ENCODE data around the gene POLD4. TPM values are rescaled to one million over a fixed set of nuclear protein-coding genes. Genes with fewer than 3 reads are reported as not detected.

The POLD4 gene
- total RNA-seq, 2 experiments from 2014 or later, result 153 to 171 TPM

DNA sequence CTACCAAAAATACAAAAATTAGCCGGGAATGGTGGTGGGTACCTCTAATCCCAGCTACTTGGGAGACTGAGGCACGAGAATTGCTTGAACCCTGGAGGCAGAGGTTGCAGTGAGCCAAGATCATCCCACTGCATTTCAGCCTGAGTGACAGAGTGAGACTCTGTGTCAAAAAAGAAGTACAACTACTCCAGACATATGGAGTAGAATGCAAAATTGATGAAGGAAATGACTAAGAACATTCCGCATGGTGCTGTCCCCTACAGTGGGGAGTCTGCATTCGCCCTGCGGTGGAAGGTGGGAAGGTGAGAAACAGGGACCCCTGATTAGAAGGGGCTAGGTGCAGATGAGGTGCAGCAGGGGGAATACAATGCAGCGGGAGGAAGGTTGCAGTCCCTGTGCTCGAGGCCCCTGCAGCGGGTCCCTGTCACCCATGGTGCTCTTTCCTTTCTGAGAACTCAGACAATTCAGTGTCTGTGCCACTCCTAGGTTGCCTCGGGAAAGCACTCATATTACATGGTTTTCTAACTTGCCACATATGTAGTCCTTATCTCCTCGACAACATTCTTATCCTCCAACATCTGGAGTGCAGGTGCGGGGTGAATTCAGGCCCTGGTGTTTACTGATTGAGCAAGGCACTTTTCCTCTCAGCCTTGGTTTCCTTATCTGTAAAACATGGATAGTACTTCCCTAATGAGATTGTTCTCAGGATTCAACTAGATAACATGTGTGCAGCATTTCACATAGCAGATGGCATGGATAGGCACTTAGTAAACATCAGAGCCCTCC lies 5.2 kb downstream of the POLD4 start:
- intact Hi-C loops (cut with micrococcal nuclease; ENCODE audit: unreplicated experiment), result no loop called here
- no TSS peak for BruUV-seq (replicated peaks)

GRCh38 chr11:67345920-67346819 lies 7.2 kb downstream of the POLD4 start:
- POLR2A ChIA-PET, result interaction anchor here (0.6 to 3.0 kb wide), 3 partner anchors 35 to 330 kb away, joined by 3 to 21 read pairs (median 4); no protein-coding TSS in a partner anchor
- peak; percentile 66 for DNase-seq (ENCODE audit: low spot score)
- Histone ChIP-seq H3K4me2 (ENCODE audit: low read length) (no peak overlapping the region), H3K4me1 (ENCODE audit: insufficient read depth, low read length, poor library complexity, severe bottlenecking) (peaks cover 55% of the 10 kb centered on the region), H3K79me2 (ENCODE audit: insufficient read depth, low read depth, low read length) (no peaks in the 10 kb centered on the region), H4K20me1 (ENCODE audit: insufficient read depth, low read length) (no peaks in the 10 kb centered on the region), H3K4me3 (ENCODE audit: low read depth, low read length, poor library complexity, severe bottlenecking) (no peak overlapping the region), H3K27ac (ENCODE audit: low read depth, low read length, poor library complexity, severe bottlenecking) (no peak overlapping the region), H3K9me3 (ENCODE audit: low read length) (no peaks in the 10 kb centered on the region), H2AFZ (ENCODE audit: low read length) (peak overlapping the region; percentile 1; the same call in 1 of the 2 replicates), H3K9me2 (ENCODE audit: insufficient read depth, low read length) (no peaks in the 10 kb centered on the region), H3K36me3 (ENCODE audit: insufficient read depth, low read length) (peaks cover 4% of the 10 kb centered on the region; the same call in 1 of the 2 replicates)
- CTCF ChIA-PET (ENCODE audit: unreplicated experiment), result interaction anchor here (0.5 to 2.0 kb wide), 7 partner anchors 9 to 76 kb away, joined by 3 to 11 read pairs (median 4); no protein-coding TSS in a partner anchor
- no TSS peak for BruUV-seq (replicated peaks)
- intact Hi-C loops (cut with micrococcal nuclease; ENCODE audit: unreplicated experiment), result no loop called here
- TF ChIP-seq, protein P1, sequence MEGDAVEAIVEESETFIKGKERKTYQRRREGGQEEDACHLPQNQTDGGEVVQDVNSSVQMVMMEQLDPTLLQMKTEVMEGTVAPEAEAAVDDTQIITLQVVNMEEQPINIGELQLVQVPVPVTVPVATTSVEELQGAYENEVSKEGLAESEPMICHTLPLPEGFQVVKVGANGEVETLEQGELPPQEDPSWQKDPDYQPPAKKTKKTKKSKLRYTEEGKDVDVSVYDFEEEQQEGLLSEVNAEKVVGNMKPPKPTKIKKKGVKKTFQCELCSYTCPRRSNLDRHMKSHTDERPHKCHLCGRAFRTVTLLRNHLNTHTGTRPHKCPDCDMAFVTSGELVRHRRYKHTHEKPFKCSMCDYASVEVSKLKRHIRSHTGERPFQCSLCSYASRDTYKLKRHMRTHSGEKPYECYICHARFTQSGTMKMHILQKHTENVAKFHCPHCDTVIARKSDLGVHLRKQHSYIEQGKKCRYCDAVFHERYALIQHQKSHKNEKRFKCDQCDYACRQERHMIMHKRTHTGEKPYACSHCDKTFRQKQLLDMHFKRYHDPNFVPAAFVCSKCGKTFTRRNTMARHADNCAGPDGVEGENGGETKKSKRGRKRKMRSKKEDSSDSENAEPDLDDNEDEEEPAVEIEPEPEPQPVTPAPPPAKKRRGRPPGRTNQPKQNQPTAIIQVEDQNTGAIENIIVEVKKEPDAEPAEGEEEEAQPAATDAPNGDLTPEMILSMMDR (conservative IDR thresholded peaks at IDR 0.05; ENCODE audit: low read length), result peak; percentile 99
- TF ChIP-seq EZH2phosphoT487 (IDR thresholded peaks at IDR 0.05; ENCODE audit: borderline replicate concordance, low read depth, low read length), result no peak

More for the DNA sequence above, 5.2 kb downstream of the POLD4 start:
- Histone ChIP-seq H3K9me3 (ENCODE audit: low read length) (no peaks in the 10 kb centered on the region), H3K27ac (ENCODE audit: low read depth, low read length, poor library complexity, severe bottlenecking) (no peak overlapping the region), H3K79me2 (ENCODE audit: insufficient read depth, low read depth, low read length) (peaks cover 4% of the 10 kb centered on the region; the same call in 1 of the 2 replicates), H2AFZ (ENCODE audit: low read length) (no peak overlapping the region), H3K4me2 (ENCODE audit: low read length) (no peak overlapping the region), H3K36me3 (ENCODE audit: insufficient read depth, low read length) (peaks cover 9% of the 10 kb centered on the region; the same call in 1 of the 2 replicates), H4K20me1 (ENCODE audit: insufficient read depth, low read length) (no peaks in the 10 kb centered on the region), H3K9me2 (ENCODE audit: insufficient read depth, low read length) (no peaks in the 10 kb centered on the region), H3K4me1 (ENCODE audit: insufficient read depth, low read length, poor library complexity, severe bottlenecking) (peaks cover 64% of the 10 kb centered on the region), H3K4me3 (ENCODE audit: low read depth, low read length, poor library complexity, severe bottlenecking) (no peak overlapping the region)
- ChIA-PET POLR2A (interaction anchor here (0.7 kb wide), 1 partner anchor 181 kb away, joined by 3 read pairs; no protein-coding TSS in a partner anchor), CTCF (ENCODE audit: unreplicated experiment) (no interaction called here)
- no peak for DNase-seq (ENCODE audit: low spot score)
- TF ChIP-seq, protein P1 (conservative IDR thresholded peaks at IDR 0.05; ENCODE audit: low read length), result no peak
- no peak for TF ChIP-seq EZH2phosphoT487 (IDR thresholded peaks at IDR 0.05; ENCODE audit: borderline replicate concordance, low read depth, low read length)
